Activated CD8-positive, alpha-beta memory T cell treated with anti-CD3 and anti-CD28 coated beads, Interleukin-2, amount 10 ng/mL, durations not matched to agents 7 days and 5 days (primary cell): ENCODE measurements around the gene CIC. TPM values are rescaled to one million over a fixed set of nuclear protein-coding genes. Genes with fewer than 3 reads are reported as not detected.

Source experiments
- ATAC-seq: fragments of 150-1000 bp; cut with Tn5 transposase; one replicate; pipeline ENCODE4 v1.10.0; 2021; ENCODE audit warnings: moderate library complexity
- CTCF ChIA-PET: fragments of 350-600 bp; sonication (Branson Sonifier 250); formaldehyde crosslinking; loops from one replicate; lab custom pipeline; 2021; ENCODE audit warnings: antibody characterized with exemption; lab: Charles Lee
- DNase-seq: peaks from one replicate; pipeline ENCODE4 v3.0.0-alpha.2; 2020
- H3K27ac Mint-ChIP-seq: one replicate; pipeline ENCODE4 v1.8.0; 2021; ENCODE audit warnings: mild to moderate bottlenecking, mixed read lengths
- H3K27me3 Mint-ChIP-seq: one replicate; pipeline ENCODE4 v1.8.0; 2021; ENCODE audit warnings: mixed read lengths
- H3K36me3 Mint-ChIP-seq: one replicate; pipeline ENCODE4 v1.8.0; 2021; ENCODE audit warnings: mild to moderate bottlenecking, mixed read lengths
- H3K4me1 Mint-ChIP-seq: one replicate; pipeline ENCODE4 v1.8.0; 2021; ENCODE audit warnings: mixed read lengths
- H3K4me3 Mint-ChIP-seq: one replicate; pipeline ENCODE4 v1.8.0; 2021; ENCODE audit warnings: mild to moderate bottlenecking, moderate library complexity, mixed read lengths
- H3K9me3 Mint-ChIP-seq: one replicate; pipeline ENCODE4 v1.8.0; 2022; ENCODE audit warnings: low read depth, mixed read lengths
- total RNA-seq, 2 experiments: library from RNA; stranded (reverse); gene quantifications; one replicate each; pipeline ENCODE4 v1.2.3, GENCODE V29; 2021

Gene CIC
- total RNA-seq, 2 experiments from 2014 or later = 67.3 to 77.3 TPM

GRCh38 chr19:42312370-42312769, 43.3 kb downstream of the CIC start:
- Mint-ChIP-seq H3K27ac (no peak overlapping the region), H3K4me1 (peaks cover 19% of the 10 kb centered on the region), H3K36me3 (no peaks in the 10 kb centered on the region), H3K9me3 (no peaks in the 10 kb centered on the region), H3K4me3 (peak overlapping the region; percentile 51), H3K27me3 (peaks cover 42% of the 10 kb centered on the region)
- CTCF ChIA-PET = interaction anchor here (0.9 kb wide), 1 partner anchor 9 kb away, joined by 3 read pairs; no protein-coding TSS in a partner anchor
- no peak for ATAC-seq
- no peak for DNase-seq

- H3K4me1 Mint-ChIP-seq = peaks cover 21% of the 10 kb centered on the region
- H3K27ac Mint-ChIP-seq = no peak within 1 kb of the TSS
- H3K27me3 Mint-ChIP-seq = peaks cover 42% of the 10 kb centered on the region
- CTCF ChIA-PET = interaction anchor here (0.8 to 2.4 kb wide), 3 partner anchors 9 to 204 kb away, joined by 3 to 10 read pairs (median 3); no protein-coding TSS in a partner anchor
- peak within 1 kb of the TSS; percentile 51 for H3K4me3 Mint-ChIP-seq
- H3K36me3 Mint-ChIP-seq = no peaks in the 10 kb centered on the region
- DNase-seq = peak; percentile 54
- peak; percentile 78 for ATAC-seq
- H3K9me3 Mint-ChIP-seq = no peaks in the 10 kb centered on the region
Measured at GRCh38 chr19:42313096-42313839, 44.2 kb downstream of the CIC start, which contains the start of gene TMEM145. TSS of gene TMEM145 (plus strand) at chr19:42313309. CDS start at chr19:42313377, 68 bp downstream.

DNA sequence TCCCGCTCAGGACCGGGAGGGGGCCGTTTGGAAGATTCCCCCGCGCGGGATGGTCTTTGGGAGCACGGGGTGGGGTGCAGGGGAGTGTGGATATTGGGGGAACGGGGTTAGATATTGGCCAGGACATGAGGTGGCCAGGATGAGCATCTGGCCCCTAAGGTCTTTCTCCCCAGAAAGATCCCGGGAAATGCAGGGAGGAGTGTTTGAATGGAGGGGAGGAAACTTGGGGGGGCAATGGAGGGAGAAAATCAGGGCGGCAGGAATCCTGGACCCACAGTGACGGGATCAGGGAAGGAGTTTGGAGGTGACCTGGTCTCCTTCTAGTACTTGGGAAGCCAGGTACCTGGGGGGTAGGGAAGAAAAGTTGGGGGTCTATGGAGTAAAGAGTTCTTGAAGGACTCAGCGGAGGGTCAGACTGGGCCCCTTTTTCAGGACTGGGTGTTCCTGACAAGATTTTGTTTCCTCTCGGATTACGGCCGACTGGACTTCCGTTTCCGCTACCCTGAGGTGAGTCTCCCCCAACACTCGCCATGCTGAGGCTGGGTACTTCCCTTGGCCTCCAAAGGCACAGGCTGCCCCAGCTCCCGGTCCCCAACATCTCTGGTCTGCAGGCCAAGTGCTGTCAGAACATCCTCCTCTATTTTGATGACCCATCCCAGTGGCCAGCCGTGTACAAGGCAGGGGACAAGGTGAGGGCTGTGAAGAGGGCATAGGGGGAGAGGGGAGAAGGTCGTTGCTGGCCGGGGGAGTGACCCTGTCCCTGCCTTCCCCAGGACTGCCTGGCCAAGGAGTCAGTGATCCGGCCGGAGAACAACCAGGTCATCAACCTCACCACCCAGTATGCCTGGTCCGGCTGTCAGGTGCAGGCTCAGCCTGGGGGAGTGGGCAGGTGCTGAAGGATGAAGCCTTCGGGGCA, 45.0 kb downstream of the CIC start:
- Mint-ChIP-seq H3K4me1 (peaks cover 21% of the 10 kb centered on the region), H3K27me3 (peaks cover 42% of the 10 kb centered on the region), H3K9me3 (no peaks in the 10 kb centered on the region), H3K36me3 (no peaks in the 10 kb centered on the region), H3K27ac (no peak overlapping the region), H3K4me3 (peak overlapping the region; percentile 44)
- CTCF ChIA-PET = interaction anchor here (0.8 to 2.4 kb wide), 4 partner anchors 10 to 560 kb away, joined by 3 to 10 read pairs (median 3); no protein-coding TSS in a partner anchor
- no peak for DNase-seq
- no peak for ATAC-seq

DNA sequence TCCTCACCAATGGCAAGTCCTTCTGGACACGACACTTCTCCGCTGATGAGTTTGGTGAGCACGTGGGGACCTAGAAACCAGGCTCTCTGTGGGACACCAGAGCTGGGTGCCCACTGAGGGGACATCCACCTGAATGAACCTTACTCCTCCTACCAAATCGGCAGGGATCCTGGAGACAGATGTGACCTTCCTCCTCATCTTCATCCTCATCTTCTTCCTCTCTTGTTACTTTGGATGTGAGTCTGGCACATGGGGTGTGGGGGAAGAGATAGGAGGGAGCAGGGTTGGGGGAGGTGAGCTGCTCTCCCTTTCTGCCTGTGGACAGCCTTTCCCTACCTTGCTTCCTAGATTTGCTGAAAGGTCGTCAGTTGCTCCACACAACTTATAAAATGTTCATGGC, 46.0 kb downstream of the CIC start:
- DNase-seq (no peak), ATAC-seq (no peak)
- H3K4me1 Mint-ChIP-seq = peaks cover 21% of the 10 kb centered on the region
- no peaks in the 10 kb centered on the region for H3K36me3 Mint-ChIP-seq
- no peak overlapping the region for H3K4me3 Mint-ChIP-seq
- no peaks in the 10 kb centered on the region for H3K9me3 Mint-ChIP-seq
- H3K27me3 Mint-ChIP-seq = peaks cover 42% of the 10 kb centered on the region
- CTCF ChIA-PET = interaction anchor here (1.2 to 2.4 kb wide), 2 partner anchors 206 to 561 kb away, joined by 3 to 10 read pairs; no protein-coding TSS in a partner anchor
- no peak overlapping the region for H3K27ac Mint-ChIP-seq

GRCh38 chr19:42316223-42317211, 47.5 kb downstream of the CIC start:
- peak overlapping the region; percentile 70 for H3K27ac Mint-ChIP-seq
- H3K36me3 Mint-ChIP-seq = no peaks in the 10 kb centered on the region
- ATAC-seq = peak; percentile 37
- no peaks in the 10 kb centered on the region for H3K9me3 Mint-ChIP-seq
- peaks cover 21% of the 10 kb centered on the region for H3K4me1 Mint-ChIP-seq
- no peak for DNase-seq
- peak overlapping the region; percentile 49 for H3K4me3 Mint-ChIP-seq
- peaks cover 35% of the 10 kb centered on the region for H3K27me3 Mint-ChIP-seq
- CTCF ChIA-PET = interaction anchor here (0.6 kb wide), 1 partner anchor 866 kb away, joined by 3 read pairs; no protein-coding TSS in a partner anchor

- H3K9me3 Mint-ChIP-seq = no peaks in the 10 kb centered on the region
- no peaks in the 10 kb centered on the region for H3K36me3 Mint-ChIP-seq
- CTCF ChIA-PET = interaction anchor here (0.7 kb wide), 2 partner anchors 156 to 320 kb away, joined by 3 to 4 read pairs; no protein-coding TSS in a partner anchor
- no peak for ATAC-seq
- no peak overlapping the region for H3K27ac Mint-ChIP-seq
- no peak for DNase-seq
- H3K27me3 Mint-ChIP-seq = peaks cover 34% of the 10 kb centered on the region
- peaks cover 19% of the 10 kb centered on the region for H3K4me1 Mint-ChIP-seq
- peak overlapping the region; percentile 49 for H3K4me3 Mint-ChIP-seq
Measured at GRCh38 chr19:42317535-42317934, 48.5 kb downstream of the CIC start.

DNA sequence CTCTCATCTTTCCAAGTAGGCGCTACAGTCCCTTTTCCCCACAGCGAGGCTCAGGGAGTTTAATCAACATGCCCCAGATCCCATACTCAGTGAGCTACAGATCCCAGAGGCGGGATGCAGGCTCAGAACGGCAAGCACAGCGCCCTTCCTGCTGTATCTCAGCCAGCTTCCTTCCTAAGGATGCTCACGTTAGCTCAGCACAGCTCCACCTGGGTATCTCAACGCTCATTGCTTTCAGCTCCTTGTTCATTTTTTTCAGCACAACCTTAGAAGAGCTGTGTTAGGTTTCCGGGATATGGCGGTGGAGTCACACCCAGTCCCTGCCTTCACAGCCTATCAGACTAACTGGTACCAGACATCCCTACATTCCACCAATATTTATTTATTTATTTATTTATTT, 53.3 kb downstream of the CIC start:
- no peaks in the 10 kb centered on the region for H3K9me3 Mint-ChIP-seq
- H3K4me1 Mint-ChIP-seq = peaks cover 19% of the 10 kb centered on the region
- no peaks in the 10 kb centered on the region for H3K36me3 Mint-ChIP-seq
- no peak overlapping the region for H3K4me3 Mint-ChIP-seq
- peaks cover 26% of the 10 kb centered on the region for H3K27me3 Mint-ChIP-seq
- no peak for ATAC-seq
- H3K27ac Mint-ChIP-seq = no peak overlapping the region
- CTCF ChIA-PET = interaction anchor here (0.9 to 1.9 kb wide), 6 partner anchors 26 to 214 kb away, joined by 3 to 9 read pairs (median 4); no protein-coding TSS in a partner anchor
- DNase-seq = no peak

- H3K27me3 Mint-ChIP-seq = peaks cover 26% of the 10 kb centered on the region
- CTCF ChIA-PET = interaction anchor here (0.6 to 2.0 kb wide), 9 partner anchors 13 to 191 kb away, joined by 3 to 7 read pairs (median 3); partner anchors contain the start of gene PAFAH1B3
- no peak overlapping the region for H3K27ac Mint-ChIP-seq
- ATAC-seq = no peak
- peak overlapping the region; percentile 39 for H3K4me3 Mint-ChIP-seq
- no peaks in the 10 kb centered on the region for H3K9me3 Mint-ChIP-seq
- peaks cover 17% of the 10 kb centered on the region for H3K4me1 Mint-ChIP-seq
- no peaks in the 10 kb centered on the region for H3K36me3 Mint-ChIP-seq
- DNase-seq = no peak
Measured at GRCh38 chr19:42323473-42323851, 54.4 kb downstream of the CIC start.

DNA sequence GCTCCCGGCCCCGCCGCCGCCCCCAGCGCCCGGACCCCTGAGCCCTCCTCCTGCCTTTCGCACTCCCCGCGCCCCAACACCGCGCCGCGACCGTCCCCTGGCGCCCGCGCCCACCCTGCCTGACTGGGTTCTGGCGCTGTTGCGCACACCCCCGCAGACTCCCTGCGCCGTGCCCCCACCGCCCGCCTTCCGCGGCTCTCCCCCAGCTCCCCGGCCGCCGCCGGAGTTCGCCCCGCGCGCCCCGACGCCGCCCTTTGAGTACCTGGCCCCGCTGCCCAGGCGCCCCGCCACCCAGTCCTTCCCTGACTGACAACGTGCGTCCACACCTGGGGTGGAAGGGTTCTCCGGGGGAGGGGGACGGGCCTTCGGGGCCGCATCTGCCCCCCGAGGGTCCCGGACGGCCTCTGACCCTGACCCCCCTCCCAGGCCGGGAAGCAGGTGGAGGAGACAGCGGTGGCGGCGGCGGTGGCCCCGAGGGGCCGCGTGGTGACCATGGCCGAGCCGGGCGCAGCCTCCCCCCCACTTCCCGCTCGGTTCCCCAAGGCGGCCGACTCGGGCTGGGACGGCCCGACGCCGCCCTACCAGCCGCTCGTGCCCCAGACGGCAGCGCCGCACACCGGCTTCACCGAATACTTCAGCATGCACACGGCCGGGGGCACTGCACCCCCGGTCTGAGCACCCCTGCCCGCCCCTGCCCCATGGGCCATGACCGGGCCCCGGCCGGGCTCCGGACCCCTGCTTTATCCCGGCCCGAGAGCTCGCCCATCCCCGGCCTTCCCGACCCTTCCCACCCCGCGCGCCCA, 55.0 kb downstream of the CIC start:
- ATAC-seq = no peak
- H3K27me3 Mint-ChIP-seq = peaks cover 26% of the 10 kb centered on the region
- H3K4me1 Mint-ChIP-seq = peaks cover 17% of the 10 kb centered on the region
- H3K4me3 Mint-ChIP-seq = no peak overlapping the region
- H3K36me3 Mint-ChIP-seq = no peaks in the 10 kb centered on the region
- no peak overlapping the region for H3K27ac Mint-ChIP-seq
- DNase-seq = peak; percentile 53
- no peaks in the 10 kb centered on the region for H3K9me3 Mint-ChIP-seq
- CTCF ChIA-PET = interaction anchor here (1.0 to 2.0 kb wide), 5 partner anchors 26 to 191 kb away, joined by 3 to 7 read pairs (median 4); no protein-coding TSS in a partner anchor

DNA sequence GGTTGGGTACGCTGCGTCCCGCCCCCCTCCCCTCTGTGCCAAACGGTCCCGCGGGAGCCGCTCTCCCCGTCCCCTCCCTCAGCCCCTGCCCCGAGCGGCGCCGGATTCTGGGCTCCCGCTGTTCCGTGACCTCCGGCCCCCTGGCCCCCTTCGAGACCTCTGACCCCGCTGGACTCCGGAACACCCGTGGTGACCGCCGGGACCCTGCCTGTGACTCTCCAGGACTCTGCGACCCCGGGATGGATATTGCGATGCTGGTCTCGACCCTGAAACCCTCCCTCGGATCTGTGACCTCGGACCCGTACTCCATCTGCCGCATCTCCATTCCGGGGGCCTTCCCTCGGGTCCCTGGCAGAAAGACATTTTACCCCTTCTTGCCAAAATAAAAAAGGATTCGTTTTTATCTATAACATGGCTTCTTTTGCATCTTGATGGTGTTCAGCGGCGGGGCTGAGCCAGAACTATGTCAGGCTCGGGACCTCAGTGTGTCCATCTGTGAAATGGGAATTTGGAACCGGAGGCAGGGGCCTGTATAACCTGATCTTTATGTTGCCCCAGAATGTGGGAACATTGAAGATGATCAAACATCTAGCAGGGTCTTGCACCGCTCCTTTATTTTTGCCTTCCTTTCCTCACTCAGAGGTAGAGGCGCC, 55.7 kb downstream of the CIC start:
- CTCF ChIA-PET = interaction anchor here (1.6 to 2.0 kb wide), 3 partner anchors 26 to 192 kb away, joined by 4 to 7 read pairs (median 7); no protein-coding TSS in a partner anchor
- Mint-ChIP-seq H3K9me3 (no peaks in the 10 kb centered on the region), H3K4me1 (peaks cover 17% of the 10 kb centered on the region), H3K4me3 (peak overlapping the region; percentile 79), H3K27ac (peak overlapping the region; percentile 75), H3K36me3 (no peaks in the 10 kb centered on the region), H3K27me3 (peaks cover 26% of the 10 kb centered on the region)
- no peak for DNase-seq
- ATAC-seq = no peak

DNA sequence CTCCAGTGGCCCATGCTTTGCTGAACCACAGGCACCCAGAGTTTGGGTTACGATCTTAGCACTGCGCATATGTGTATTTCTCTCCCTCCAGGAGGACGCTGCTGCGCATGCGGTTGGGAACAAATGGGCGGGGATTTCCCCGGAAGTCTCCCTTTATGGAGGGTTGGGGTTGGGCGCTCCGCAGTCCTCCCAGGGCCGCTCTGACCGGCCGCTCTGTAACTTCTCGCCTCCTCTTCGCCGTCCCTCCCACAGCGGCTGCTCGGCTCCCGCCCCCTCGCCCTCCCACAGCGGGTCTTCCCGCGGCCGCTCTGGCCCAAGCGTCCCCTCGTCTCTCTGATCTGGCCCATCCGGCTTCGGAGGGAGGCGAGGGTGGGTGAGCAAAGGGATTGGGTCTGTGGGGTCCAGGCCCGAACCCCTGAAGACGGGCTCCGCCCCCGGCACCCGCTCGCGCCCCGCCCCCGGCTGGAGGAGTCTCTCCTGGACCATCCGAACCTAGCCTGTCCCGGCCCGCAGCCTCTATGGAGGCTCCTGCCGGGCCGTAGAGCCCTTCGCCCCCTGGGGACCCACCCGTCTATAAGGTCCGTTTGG, 56.4 kb downstream of the CIC start, which contains the start of gene MEGF8:
Gene MEGF8 (plus strand): TSS at position 328 of the 588 bp plus-strand sequence. CDS start 609 bp downstream, outside the sequence.
- Mint-ChIP-seq H3K27ac (peak within 1 kb of the TSS; percentile 75), H3K27me3 (peaks cover 26% of the 10 kb centered on the region), H3K36me3 (no peaks in the 10 kb centered on the region), H3K4me1 (peaks cover 17% of the 10 kb centered on the region), H3K9me3 (no peaks in the 10 kb centered on the region), H3K4me3 (peak within 1 kb of the TSS; percentile 79)
- peak; percentile 100 for DNase-seq
- peak; percentile 94 for ATAC-seq
- CTCF ChIA-PET = no interaction called here
